Thoracic aorta (tissue), 2 donors: ENCODE data around the gene HMGA1. TPM values are rescaled to one million over a fixed set of nuclear protein-coding genes. Genes with fewer than 3 reads are reported as not detected.

ENCODE experiments used
- ATAC-seq: fragments of 150-250 bp; one replicate; pipeline ENCODE4 v1.8.0; 2017; ENCODE audit warnings: low read depth; ENCODE audit not compliant: insufficient number of reproducible peaks, low FRiP score
- DNase-seq: peaks from one replicate; pipeline ENCODE4 v3.0.0-alpha.2; 2020; ENCODE audit warnings: low spot score
- H3K27ac ChIP-seq, 2 donors: fragments of 200-600 bp; sonication (generic); 1 replicate in 1 of 2; 2 replicates in 1 of 2; pipeline ENCODE4 v1.5.1; 2016; ENCODE audit warnings: mild to moderate bottlenecking in 2 of 2, moderate library complexity in 2 of 2
- H3K27me3 ChIP-seq: fragments of 200-600 bp; sonication (generic); replicated peaks from 2 replicates; pipeline ENCODE4 v1.6.0; 2016; ENCODE audit warnings: mild to moderate bottlenecking; ENCODE audit not compliant: insufficient read depth
- H3K36me3 ChIP-seq: fragments of 200-600 bp; sonication (generic); one replicate; pipeline ENCODE4 v1.5.1; 2016
- H3K4me1 ChIP-seq, 2 donors: fragments of 200-600 bp; sonication (generic); 1 replicate in 1 of 2; 2 replicates in 1 of 2; pipeline versions ENCODE4 v1.5.1 to v1.6.0; 2016; ENCODE audit warnings: low read depth in 2 of 2, mild to moderate bottlenecking in 1 of 2; ENCODE audit not compliant: control insufficient read depth in 1 of 2
- H3K4me3 ChIP-seq: fragments of 200-600 bp; sonication (generic); 2 replicates; pipeline ENCODE4 v1.5.1; 2016; ENCODE audit warnings: mild to moderate bottlenecking
- H3K9me3 ChIP-seq: fragments of 200-600 bp; sonication (generic); 2 replicates; pipeline ENCODE4 v1.5.1; 2016
- CTCF ChIP-seq: fragments of 200-600 bp; sonication (generic); IDR thresholded peaks from one replicate; pipeline ENCODE4 v1.5.1; 2019; ENCODE audit warnings: antibody characterized with exemption
- total RNA-seq, 2 donors: library from RNA; depleted of rRNA; stranded (reverse); fragments of >200 nt; gene quantifications; one replicate each; pipeline versions ENCODE4 v1.1.0 to v1.2.3, GENCODE V29; 2016

Gene HMGA1
- total RNA-seq, 2 donors from 2014 or later: 20.7 to 28.0 TPM

DNA sequence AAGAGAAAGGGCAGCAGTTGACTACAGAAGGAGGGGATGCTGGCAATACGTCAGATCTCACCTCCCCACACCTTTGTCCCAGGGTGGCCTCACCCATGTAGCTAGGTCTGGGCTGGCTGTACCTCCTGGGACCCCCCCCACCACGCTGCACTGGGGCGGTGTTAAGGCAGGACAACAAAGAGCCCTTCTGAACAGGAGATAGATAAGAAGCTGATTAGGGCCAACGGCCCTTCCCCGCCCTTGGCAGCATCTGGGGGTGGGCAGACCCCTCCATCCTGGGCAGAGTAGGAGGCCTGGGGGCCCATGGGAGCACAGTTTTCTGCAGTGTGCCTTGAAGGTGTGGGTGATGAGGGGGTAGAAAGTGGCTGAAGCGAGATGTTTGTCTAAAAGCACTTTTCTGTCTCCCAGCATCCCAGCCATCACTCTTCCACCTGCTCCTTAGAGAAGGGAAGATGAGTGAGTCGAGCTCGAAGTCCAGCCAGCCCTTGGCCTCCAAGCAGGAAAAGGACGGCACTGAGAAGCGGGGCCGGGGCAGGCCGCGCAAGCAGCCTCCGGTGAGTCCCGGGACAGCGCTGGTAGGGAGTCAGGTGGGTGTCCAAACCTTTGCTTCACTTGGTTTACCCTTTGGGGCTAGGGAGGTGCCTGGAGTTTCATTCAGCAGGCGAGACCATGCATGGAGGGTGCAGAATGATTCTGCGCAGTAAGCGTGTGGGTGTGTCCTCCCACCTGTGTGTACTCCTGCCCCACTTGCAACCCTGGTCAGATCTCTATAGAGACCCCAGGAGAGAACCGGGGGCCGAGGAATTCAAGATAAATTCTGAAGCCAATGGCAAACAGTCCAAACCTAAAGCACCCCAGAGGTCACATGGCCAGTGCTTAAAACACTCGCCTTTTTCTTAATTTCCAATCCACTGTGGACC lies 3.9 kb downstream of the HMGA1 start:
- no peak for TF ChIP-seq CTCF
- Histone ChIP-seq H3K4me3 (no peak overlapping the region), H3K36me3 (no peaks in the 10 kb centered on the region), H3K27me3 (no peaks in the 10 kb centered on the region), H3K4me1 (peaks cover 21 to 40% of the 10 kb centered on the region in 2 donors), H3K9me3 (no peaks in the 10 kb centered on the region), H3K27ac (no peak overlapping the region)
- DNase-seq: no peak
- no peak for ATAC-seq

DNA sequence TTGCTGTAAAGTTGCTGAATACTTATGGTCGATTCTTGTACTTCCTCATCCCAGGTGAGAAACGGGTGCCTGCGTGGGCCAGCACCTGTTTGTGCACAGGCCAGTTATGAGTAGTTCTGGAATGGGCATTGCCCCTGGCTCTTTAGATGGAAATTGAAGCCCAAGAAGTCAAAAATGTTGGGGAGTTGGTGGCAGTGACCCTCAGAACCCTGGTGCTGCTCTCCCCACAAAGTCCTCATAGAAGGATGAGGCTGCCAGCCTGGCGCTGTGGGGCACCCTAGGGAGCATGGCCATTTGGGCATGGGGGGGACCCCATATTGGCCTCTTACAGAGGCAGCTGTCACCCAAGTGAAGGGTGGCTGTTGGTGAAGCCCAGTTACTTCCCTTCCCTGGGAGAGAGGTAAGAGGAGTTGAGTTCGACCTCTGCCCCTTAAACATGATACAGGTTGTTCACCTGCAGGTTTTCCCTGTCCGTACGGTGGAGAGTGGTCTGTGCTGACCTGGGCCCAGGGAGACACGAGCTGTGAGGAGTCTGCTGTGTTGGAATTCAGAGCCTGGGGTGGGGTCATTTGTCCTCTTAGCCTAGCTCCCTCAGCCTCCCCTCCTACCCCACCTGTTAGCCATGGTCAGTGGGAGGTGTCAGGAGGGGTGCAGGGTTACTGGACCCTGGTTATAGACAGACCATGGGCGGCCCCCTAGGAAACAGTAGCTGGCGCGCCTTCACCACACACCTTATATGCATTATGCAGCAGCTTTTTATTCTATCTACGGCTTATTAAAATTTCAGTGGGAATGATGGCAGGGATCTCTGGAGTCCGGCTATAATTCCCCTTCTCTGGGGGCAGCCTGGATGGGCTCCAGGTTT lies 4.9 kb downstream of the HMGA1 start:
- H3K9me3 ChIP-seq: no peaks in the 10 kb centered on the region
- H3K27me3 ChIP-seq: no peaks in the 10 kb centered on the region
- no peaks in the 10 kb centered on the region for H3K36me3 ChIP-seq
- H3K4me1 ChIP-seq: peaks cover 16 to 31% of the 10 kb centered on the region in 2 donors
- no peak for TF ChIP-seq CTCF
- no peak overlapping the region for H3K27ac ChIP-seq
- no peak for DNase-seq
- ATAC-seq: no peak
- H3K4me3 ChIP-seq: no peak overlapping the region

DNA sequence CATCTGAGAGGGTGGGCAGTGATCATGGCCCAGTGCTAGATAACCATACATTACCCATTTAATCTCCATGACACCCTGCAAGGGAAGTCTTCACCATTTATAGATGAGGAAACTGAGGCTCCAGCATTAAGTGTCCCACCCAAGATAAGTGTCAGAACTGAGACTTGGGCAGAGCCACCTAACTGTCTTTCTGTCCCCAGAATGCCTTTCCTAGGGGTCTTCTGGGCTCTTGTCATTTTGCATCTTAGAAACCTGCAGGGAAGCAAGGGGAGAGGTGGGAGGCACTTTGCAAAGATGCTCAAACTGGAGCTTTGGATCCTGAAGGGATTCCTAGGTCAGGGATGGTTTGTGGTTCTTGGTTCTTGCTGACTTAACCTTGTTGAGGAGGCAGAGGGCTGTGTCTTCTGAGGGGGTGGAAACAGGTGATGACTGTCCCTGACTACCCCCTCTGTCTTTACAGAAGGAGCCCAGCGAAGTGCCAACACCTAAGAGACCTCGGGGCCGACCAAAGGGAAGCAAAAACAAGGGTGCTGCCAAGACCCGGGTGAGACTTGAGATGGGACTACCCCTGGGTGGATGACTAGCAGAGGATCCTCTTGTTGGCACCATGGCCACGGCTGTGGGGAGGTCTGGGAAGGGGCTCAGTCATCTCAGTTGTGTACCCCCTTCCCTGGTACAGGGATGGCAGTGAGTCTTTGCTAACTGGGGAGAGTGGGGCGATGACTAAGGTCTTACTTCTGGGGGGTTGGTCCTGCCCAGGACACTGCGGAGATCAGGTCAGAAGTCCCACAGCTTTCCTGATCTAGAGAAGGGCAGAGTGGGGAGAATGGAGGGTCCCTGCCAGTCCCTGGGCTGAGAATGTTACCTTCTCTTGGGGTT lies 5.8 kb downstream of the HMGA1 start:
- H3K4me1 ChIP-seq: peaks cover 16 to 31% of the 10 kb centered on the region in 2 donors
- no peak overlapping the region for H3K4me3 ChIP-seq
- no peaks in the 10 kb centered on the region for H3K36me3 ChIP-seq
- H3K9me3 ChIP-seq: no peaks in the 10 kb centered on the region
- H3K27ac ChIP-seq: no peak overlapping the region
- no peak for TF ChIP-seq CTCF
- ATAC-seq (no peak), DNase-seq (no peak)
- H3K27me3 ChIP-seq: no peaks in the 10 kb centered on the region

DNA sequence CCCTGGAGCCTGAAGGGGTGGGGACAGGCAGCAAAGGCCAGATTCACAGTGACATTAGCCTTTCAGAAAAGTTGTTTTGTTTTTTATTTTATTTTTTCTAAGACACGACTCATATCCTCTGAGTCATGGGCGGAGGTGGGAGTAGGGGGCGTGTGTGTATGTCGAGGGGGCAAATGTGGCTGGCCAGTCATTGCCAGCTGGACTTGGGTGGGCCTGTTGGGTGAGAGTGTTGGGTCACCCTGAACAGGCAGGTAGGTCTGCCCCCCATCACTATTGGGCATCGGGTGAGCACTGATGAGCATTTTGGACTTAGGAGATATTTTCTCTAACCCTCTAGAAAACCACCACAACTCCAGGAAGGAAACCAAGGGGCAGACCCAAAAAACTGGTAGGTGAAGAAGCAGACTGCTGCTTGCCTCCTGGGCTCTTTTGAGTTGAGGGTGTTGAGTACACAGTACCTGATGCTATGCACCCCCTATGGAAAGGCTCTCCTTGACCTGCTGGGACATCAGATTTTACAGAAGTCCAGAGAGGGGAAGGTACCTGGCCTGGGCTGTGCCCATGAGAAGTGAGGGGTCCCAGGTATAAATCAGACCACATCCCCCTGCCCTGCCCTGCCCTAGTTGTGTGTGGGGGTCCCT lies 6.6 kb downstream of the HMGA1 start:
- peaks cover 23 to 30% of the 10 kb centered on the region in 2 donors for H3K4me1 ChIP-seq
- no peaks in the 10 kb centered on the region for H3K36me3 ChIP-seq
- no peaks in the 10 kb centered on the region for H3K9me3 ChIP-seq
- H3K27me3 ChIP-seq: no peaks in the 10 kb centered on the region
- H3K27ac ChIP-seq: peak overlapping the region; percentile 5 to 71
- no peak overlapping the region for H3K4me3 ChIP-seq
- DNase-seq (no peak), ATAC-seq (no peak)
- TF ChIP-seq CTCF: no peak
